Dermis blood vessel endothelial cell (primary cell): Measurements from ENCODE around the gene RAB27A. TPM values are rescaled to one million over a fixed set of nuclear protein-coding genes. Genes with fewer than 3 reads are reported as not detected.

ENCODE experiments used
- DNase-seq: peaks from one replicate; pipeline ENCODE4 v3.0.0; 2010
- total RNA-seq: library from RNA; depleted of rRNA; stranded (reverse); fragments of >200 nt; gene quantifications from 2 replicates; pipeline ENCODE4 v1.2.3, GENCODE V29; 2014

RAB27A gene
- total RNA-seq, 1 donor from 2014 or later, result 12.3 TPM

- peak; percentile 53 for DNase-seq
Measured at GRCh38 chr15:55221090-55222011, 68.3 kb downstream of the RAB27A start.

GRCh38 chr15:55220606-55221005 lies 69.0 kb downstream of the RAB27A start:
- no peak for DNase-seq

- no peak for DNase-seq
Measured at GRCh38 chr15:55218056-55218455, 71.6 kb downstream of the RAB27A start.

GRCh38 chr15:55204464-55204863 lies 85.1 kb downstream of the RAB27A start:
- DNase-seq, result no peak

GRCh38 chr15:55202206-55202605 lies 87.4 kb downstream of the RAB27A start:
- DNase-seq, result no peak

GRCh38 chr15:55198706-55199105 lies 90.9 kb downstream of the RAB27A start:
- no peak for DNase-seq

GRCh38 chr15:55197719-55198118 lies 91.9 kb downstream of the RAB27A start:
- DNase-seq, result no peak

GRCh38 chr15:55197362-55197705 lies 92.3 kb downstream of the RAB27A start:
- DNase-seq, result peak; percentile 10

GRCh38 chr15:55196458-55197361 lies 92.9 kb downstream of the RAB27A start, which contains the start of gene RSL24D1:
Gene RSL24D1, minus strand, starts transcription at chr15:55196941. Its CDS starts 51 bp downstream, at chr15:55196890.
- DNase-seq, result peak; percentile 100

- DNase-seq, result peak; percentile 29
Measured at GRCh38 chr15:55195996-55196395, 93.6 kb downstream of the RAB27A start.

- no peak for DNase-seq
Measured at GRCh38 chr15:55194256-55194655, 95.4 kb downstream of the RAB27A start.

- peak; percentile 59 for DNase-seq
Measured at GRCh38 chr15:55186331-55186730, 103.3 kb downstream of the RAB27A start.

GRCh38 chr15:55183679-55184078 lies 105.9 kb downstream of the RAB27A start:
- peak; percentile 18 for DNase-seq

- no peak for DNase-seq
Measured at GRCh38 chr15:55179141-55179540, 110.5 kb downstream of the RAB27A start.

GRCh38 chr15:55170361-55170760 lies 119.3 kb downstream of the RAB27A start:
- DNase-seq, result no peak

GRCh38 chr15:55168350-55168974 lies 121.2 kb downstream of the RAB27A start:
- DNase-seq, result peak; percentile 84

GRCh38 chr15:55164284-55164683 lies 125.3 kb downstream of the RAB27A start:
- DNase-seq, result no peak

Other genes with a start within 250 kb of the RAB27A start
- 63.1 and 63.5 TPM in 2 replicates for gene RSL24D1, start 92.9 kb downstream of the RAB27A start, total RNA-seq
- 7.3 and 13.3 TPM in 2 replicates for gene PIGBOS1, start 29.3 kb upstream of the RAB27A start, total RNA-seq
- gene PIGB, start 29.4 kb upstream of the RAB27A start, total RNA-seq, result 12.6 and 15.4 TPM in 2 replicates
- 70.5 and 84.7 TPM in 2 replicates for gene CCPG1, start 118.5 kb upstream of the RAB27A start, total RNA-seq
- 0.79 and 0.85 TPM in 2 replicates for gene PIERCE2, start 118.7 kb upstream of the RAB27A start, total RNA-seq
- 0.51 and 1.6 TPM in 2 replicates for gene DNAAF4, start 218.4 kb upstream of the RAB27A start, total RNA-seq